Lower leg skin (tissue), 4 donors: ENCODE results near the gene METTL22. TPM values are rescaled to one million over a fixed set of nuclear protein-coding genes. Genes with fewer than 3 reads are reported as not detected.

Source experiments
- DNase-seq, 2 donors: peaks; one replicate each; pipeline ENCODE4 v3.0.0-alpha.2; 2019; ENCODE audit warnings: low spot score in 2 of 2
- H3K4me3 ChIP-seq: fragments of 200-600 bp; sonication (generic); 2 replicates; pipeline ENCODE4 v1.5.1; 2017; ENCODE audit warnings: mild to moderate bottlenecking, low read depth; ENCODE audit not compliant: poor library complexity, severe bottlenecking
- CTCF ChIP-seq, 3 donors: fragments of 450-650 bp; IDR thresholded peaks; one replicate each; pipeline ENCODE4 v1.5.1; 2016; ENCODE audit warnings: antibody characterized with exemption in 3 of 3, mild to moderate bottlenecking in 3 of 3, moderate library complexity in 2 of 3
- POLR2A ChIP-seq, 2 donors: fragments of 450-650 bp; IDR thresholded peaks; one replicate each; pipeline ENCODE4 v1.6.1; 2016 to 2017; ENCODE audit warnings: antibody characterized with exemption in 2 of 2, mild to moderate bottlenecking in 1 of 2, moderate library complexity in 1 of 2
- WGBS, 2 donors: methylation state at CpG; one replicate each; pipeline ENCODE4 v1.1.5; 2018; 5-methylcytosine and 5-hydroxymethylcytosine counted together
- intact Hi-C: fragments of 100-400 bp; cut with DNase I; formaldehyde crosslinking; loops from one replicate; pipeline ENCODE4 v1.15.0; 2023; ENCODE audit warnings: low total_unique reads
- total RNA-seq, 4 donors: library from RNA; depleted of rRNA; stranded (reverse); fragments of >200 nt; gene quantifications; one replicate each; pipeline ENCODE4 v1.1.0, GENCODE V29; 2016

The METTL22 gene
- total RNA-seq, 4 donors from 2014 or later: 12.9 to 49.0 (median 21.1) TPM

- no peak for DNase-seq
- 93 to 100% methylated on average over 1 of the region's 1 CpG for WGBS, 2 donors
- H3K4me3 ChIP-seq: no peak overlapping the region
- intact Hi-C loops: no loop called here
- no peak for TF ChIP-seq POLR2A (IDR thresholded peaks at IDR 0.05)
- no peak for TF ChIP-seq CTCF (IDR thresholded peaks at IDR 0.05)
Measured at GRCh38 chr16:8611886-8612600, 9.5 kb upstream of the METTL22 start.

GRCh38 chr16:8614435-8615029 is 7.0 kb upstream of the METTL22 start:
- intact Hi-C loops: no loop called here
- DNase-seq: no peak
- 67 to 70% methylated on average over 9 of the region's 9 CpGs for WGBS, 2 donors
- no peak for TF ChIP-seq CTCF (IDR thresholded peaks at IDR 0.05)
- TF ChIP-seq POLR2A (IDR thresholded peaks at IDR 0.05): no peak
- no peak overlapping the region for H3K4me3 ChIP-seq

- intact Hi-C loops: no loop called here
- H3K4me3 ChIP-seq: no peak overlapping the region
- DNase-seq: no peak
- TF ChIP-seq POLR2A (IDR thresholded peaks at IDR 0.05): no peak
- TF ChIP-seq CTCF (IDR thresholded peaks at IDR 0.05): no peak
- 62 to 66% methylated on average over 5 of the region's 5 CpGs for WGBS, 2 donors
Measured at GRCh38 chr16:8619671-8620370, 1.7 kb upstream of the METTL22 start.

GRCh38 chr16:8620535-8620934 is 963 bp upstream of the METTL22 start:
- 50 to 54% methylated on average over 6 of the region's 6 CpGs for WGBS, 2 donors
- intact Hi-C loops: no loop called here
- TF ChIP-seq CTCF (IDR thresholded peaks at IDR 0.05) (no peak), POLR2A (IDR thresholded peaks at IDR 0.05) (no peak)
- no peak overlapping the region for H3K4me3 ChIP-seq
- no peak for DNase-seq

GRCh38 chr16:8621222-8621571 is 301 bp upstream of the METTL22 start:
- no peak for DNase-seq
- intact Hi-C loops: no loop called here
- no peak for TF ChIP-seq POLR2A (IDR thresholded peaks at IDR 0.05)
- no peak for TF ChIP-seq CTCF (IDR thresholded peaks at IDR 0.05)
- WGBS, 2 donors: 19% methylated on average over 12 of the region's 12 CpGs
- no peak overlapping the region for H3K4me3 ChIP-seq
